CD8-positive, alpha-beta memory T cell (primary cell): ENCODE results near the gene PPP2R2B. TPM values are rescaled to one million over a fixed set of nuclear protein-coding genes. Genes with fewer than 3 reads are reported as not detected.

Experiments used
- CTCF ChIA-PET: fragments of 350-600 bp; sonication (Branson Sonifier 250); formaldehyde crosslinking; loops from one replicate; lab custom pipeline; 2021; ENCODE audit warnings: antibody characterized with exemption; lab: Charles Lee
- POLR2A ChIA-PET: fragments of 350-600 bp; sonication (Branson Sonifier 250); formaldehyde crosslinking; loops from one replicate; lab custom pipeline; 2021; ENCODE audit warnings: antibody characterized with exemption; lab: Charles Lee
- DNase-seq, 5 donors: peaks; one replicate each; pipeline versions ENCODE4 v3.0.0 to v3.0.0-alpha.2; 2020 to 2022; ENCODE audit warnings: mixed read lengths in 1 of 5
- H3K27ac ChIP-seq: one replicate; pipeline ENCODE4 v1.7.0; 2013; ENCODE audit warnings: low read depth, mild to moderate bottlenecking, low read length, moderate library complexity
- H3K27me3 ChIP-seq: 2 replicates; pipeline ENCODE4 v1.7.0; 2013; ENCODE audit warnings: low read length, mild to moderate bottlenecking; ENCODE audit not compliant: insufficient read depth, poor library complexity, severe bottlenecking
- H3K36me3 ChIP-seq: 2 replicates; pipeline ENCODE4 v1.7.0; 2013; ENCODE audit warnings: mild to moderate bottlenecking, low read length, moderate library complexity; ENCODE audit not compliant: insufficient read depth
- H3K4me1 ChIP-seq: 2 replicates; pipeline ENCODE4 v1.7.0; 2013; ENCODE audit warnings: mild to moderate bottlenecking, low read length, moderate library complexity; ENCODE audit not compliant: insufficient read depth
- H3K4me3 ChIP-seq: 2 replicates; pipeline ENCODE4 v1.7.0; 2013; ENCODE audit warnings: mild to moderate bottlenecking, low read length
- H3K9me3 ChIP-seq: 2 replicates; pipeline ENCODE4 v1.7.0; 2013; ENCODE audit warnings: mild to moderate bottlenecking, low read length
- H3K27ac Mint-ChIP-seq, 8 donors: one replicate each; pipeline ENCODE4 v1.8.0; 2020 to 2021; ENCODE audit warnings: mixed read lengths in 8 of 8, mild to moderate bottlenecking in 6 of 8, inconsistent platforms in 3 of 8, moderate library complexity in 3 of 8
- H3K27me3 Mint-ChIP-seq, 2 donors: one replicate each; pipeline ENCODE4 v1.8.0; 2020 to 2021; ENCODE audit warnings: mixed read lengths in 2 of 2, mild to moderate bottlenecking in 1 of 2, moderate library complexity in 1 of 2
- H3K36me3 Mint-ChIP-seq, 3 donors: one replicate each; pipeline ENCODE4 v1.8.0; 2020 to 2021; ENCODE audit warnings: mixed read lengths in 3 of 3, inconsistent platforms in 1 of 3, mild to moderate bottlenecking in 1 of 3
- H3K4me1 Mint-ChIP-seq, 3 donors: one replicate each; pipeline ENCODE4 v1.8.0; 2020 to 2021; ENCODE audit warnings: mixed read lengths in 3 of 3, inconsistent platforms in 1 of 3, mild to moderate bottlenecking in 1 of 3
- H3K4me3 Mint-ChIP-seq, 7 donors: one replicate each; pipeline ENCODE4 v1.8.0; 2020 to 2021; ENCODE audit warnings: mixed read lengths in 7 of 7, mild to moderate bottlenecking in 6 of 7, moderate library complexity in 4 of 7, inconsistent platforms in 2 of 7
- H3K9me3 Mint-ChIP-seq, 5 donors: one replicate each; pipeline ENCODE4 v1.8.0; 2020 to 2022; ENCODE audit warnings: mixed read lengths in 5 of 5, mild to moderate bottlenecking in 3 of 5, moderate library complexity in 2 of 5, inconsistent platforms in 1 of 5
- polyA plus RNA-seq: library from polyadenylated mRNA; unstranded; fragments of 300-500 nt; fragmentation: Illumina TruSeq; gene quantifications from one replicate; pipeline ENCODE4 v1.2.3, GENCODE V29; 2021
- total RNA-seq, 2 experiments: library from RNA; stranded (reverse); gene quantifications; one replicate each; pipeline ENCODE4 v1.2.3, GENCODE V29; 2021

PPP2R2B gene
- total and polyA plus RNA-seq, 3 experiments from 2014 or later, result 2.3 to 29.7 (median 4.2) TPM

- Histone ChIP-seq H3K27me3 (no peaks in the 10 kb centered on the region), H3K27ac (no peak overlapping the region), H3K9me3 (no peaks in the 10 kb centered on the region), H3K4me3 (no peak overlapping the region), H3K4me1 (no peaks in the 10 kb centered on the region), H3K36me3 (no peaks in the 10 kb centered on the region)
- Mint-ChIP-seq H3K4me1 (peaks cover 4 to 12% (median 9%) of the 10 kb centered on the region in 3 donors), H3K9me3 (no peaks in the 10 kb centered on the region), H3K4me3 (no peak overlapping the region), H3K27ac (no peak overlapping the region), H3K27me3 (peaks cover 0 to 3% of the 10 kb centered on the region in 2 donors), H3K36me3 (peaks cover 0 to 7% (median 0%) of the 10 kb centered on the region in 3 donors)
- CTCF ChIA-PET, result interaction anchor here (1.2 kb wide), 1 partner anchor 57 kb away, joined by 3 read pairs; no protein-coding TSS in a partner anchor
- no peak for DNase-seq
- POLR2A ChIA-PET, result no interaction called here
Observed at GRCh38 chr5:146909255-146910068, 30.9 kb upstream of the PPP2R2B start.

- Mint-ChIP-seq H3K4me1 (peaks cover 0 to 3% (median 0%) of the 10 kb centered on the region in 3 donors), H3K27ac (no peak overlapping the region), H3K9me3 (no peaks in the 10 kb centered on the region), H3K27me3 (peaks cover 0 to 3% of the 10 kb centered on the region in 2 donors), H3K4me3 (no peak overlapping the region), H3K36me3 (peaks cover 0 to 7% (median 0%) of the 10 kb centered on the region in 3 donors)
- no peak for DNase-seq
- no peaks in the 10 kb centered on the region for H3K27me3 ChIP-seq
- no peak overlapping the region for H3K27ac ChIP-seq
- H3K9me3 ChIP-seq, result no peaks in the 10 kb centered on the region
- ChIA-PET POLR2A (no interaction called here), CTCF (no interaction called here)
- H3K36me3 ChIP-seq, result no peaks in the 10 kb centered on the region
- H3K4me3 ChIP-seq, result no peak overlapping the region
- no peaks in the 10 kb centered on the region for H3K4me1 ChIP-seq
Observed at GRCh38 chr5:146906803-146907202, 28.2 kb upstream of the PPP2R2B start.

GRCh38 chr5:146904890-146905289 is 26.3 kb upstream of the PPP2R2B start:
- Mint-ChIP-seq H3K9me3 (no peaks in the 10 kb centered on the region), H3K4me1 (no peaks in the 10 kb centered on the region), H3K4me3 (no peak overlapping the region), H3K27ac (no peak overlapping the region), H3K36me3 (peaks cover 0 to 7% (median 0%) of the 10 kb centered on the region in 3 donors), H3K27me3 (peaks cover 0 to 3% of the 10 kb centered on the region in 2 donors)
- Histone ChIP-seq H3K36me3 (no peaks in the 10 kb centered on the region), H3K27me3 (no peaks in the 10 kb centered on the region), H3K27ac (no peak overlapping the region), H3K4me3 (no peak overlapping the region), H3K4me1 (no peaks in the 10 kb centered on the region), H3K9me3 (no peaks in the 10 kb centered on the region)
- CTCF ChIA-PET, result no interaction called here
- POLR2A ChIA-PET, result no interaction called here
- no peak for DNase-seq

- H3K36me3 ChIP-seq, result no peaks in the 10 kb centered on the region
- H3K4me3 ChIP-seq, result no peak overlapping the region
- no peak overlapping the region for H3K27ac ChIP-seq
- H3K9me3 ChIP-seq, result no peaks in the 10 kb centered on the region
- no peaks in the 10 kb centered on the region for H3K27me3 ChIP-seq
- Mint-ChIP-seq H3K27me3 (peaks cover 0 to 3% of the 10 kb centered on the region in 2 donors), H3K36me3 (peaks cover 0 to 7% (median 0%) of the 10 kb centered on the region in 3 donors), H3K4me1 (no peaks in the 10 kb centered on the region), H3K27ac (no peak overlapping the region), H3K9me3 (no peaks in the 10 kb centered on the region), H3K4me3 (no peak overlapping the region)
- H3K4me1 ChIP-seq, result no peaks in the 10 kb centered on the region
- ChIA-PET POLR2A (no interaction called here), CTCF (no interaction called here)
- DNase-seq, result no peak
Observed at GRCh38 chr5:146903789-146904188, 25.2 kb upstream of the PPP2R2B start.

GRCh38 chr5:146902471-146902870 is 23.9 kb upstream of the PPP2R2B start:
- peaks cover 0 to 3% (median 0%) of the 10 kb centered on the region in 3 donors for H3K36me3 Mint-ChIP-seq
- no peak overlapping the region for H3K27ac Mint-ChIP-seq
- H3K4me1 Mint-ChIP-seq, result no peaks in the 10 kb centered on the region
- Histone ChIP-seq H3K27ac (no peak overlapping the region), H3K36me3 (no peaks in the 10 kb centered on the region), H3K27me3 (no peaks in the 10 kb centered on the region), H3K4me1 (no peaks in the 10 kb centered on the region), H3K9me3 (no peaks in the 10 kb centered on the region), H3K4me3 (no peak overlapping the region)
- ChIA-PET POLR2A (no interaction called here), CTCF (no interaction called here)
- no peak overlapping the region for H3K4me3 Mint-ChIP-seq
- H3K9me3 Mint-ChIP-seq, result no peaks in the 10 kb centered on the region
- H3K27me3 Mint-ChIP-seq, result peaks cover 0 to under 1% of the 10 kb centered on the region in 2 donors
- DNase-seq, result no peak

- Histone ChIP-seq H3K4me1 (peaks cover 6% of the 10 kb centered on the region), H3K36me3 (no peaks in the 10 kb centered on the region), H3K9me3 (no peaks in the 10 kb centered on the region), H3K27ac (no peak overlapping the region), H3K27me3 (no peaks in the 10 kb centered on the region), H3K4me3 (no peak overlapping the region)
- H3K4me3 Mint-ChIP-seq, result no peak overlapping the region
- no peak for DNase-seq
- CTCF ChIA-PET, result no interaction called here
- no peak overlapping the region for H3K27ac Mint-ChIP-seq
- no peaks in the 10 kb centered on the region for H3K9me3 Mint-ChIP-seq
- POLR2A ChIA-PET, result no interaction called here
- H3K4me1 Mint-ChIP-seq, result peaks cover 19 to 25% (median 23%) of the 10 kb centered on the region in 3 donors
- H3K36me3 Mint-ChIP-seq, result peaks cover 0 to 7% (median 0%) of the 10 kb centered on the region in 3 donors
- H3K27me3 Mint-ChIP-seq, result no peaks in the 10 kb centered on the region
Observed at GRCh38 chr5:146897061-146897460, 18.5 kb upstream of the PPP2R2B start.

- Mint-ChIP-seq H3K4me3 (peak overlapping the region in 6 of 7 donors; percentile 1 to 79 (median 38)), H3K27me3 (no peaks in the 10 kb centered on the region), H3K9me3 (no peaks in the 10 kb centered on the region), H3K36me3 (peaks cover 0 to 7% (median 0%) of the 10 kb centered on the region in 3 donors), H3K27ac (peak overlapping the region in 5 of 8 donors; percentile 0 to 50 (median 13)), H3K4me1 (peaks cover 34 to 41% (median 39%) of the 10 kb centered on the region in 3 donors)
- no peaks in the 10 kb centered on the region for H3K9me3 ChIP-seq
- POLR2A ChIA-PET, result interaction anchor here (0.7 kb wide), 1 partner anchor 17 kb away, joined by 3 read pairs; no protein-coding TSS in a partner anchor
- CTCF ChIA-PET, result interaction anchor here (0.9 kb wide), 1 partner anchor 13 kb away, joined by 3 read pairs; no protein-coding TSS in a partner anchor
- no peak overlapping the region for H3K27ac ChIP-seq
- no peaks in the 10 kb centered on the region for H3K27me3 ChIP-seq
- no peaks in the 10 kb centered on the region for H3K36me3 ChIP-seq
- H3K4me1 ChIP-seq, result peaks cover 6% of the 10 kb centered on the region
- H3K4me3 ChIP-seq, result no peak overlapping the region
- no peak for DNase-seq
Observed at GRCh38 chr5:146894753-146895521, 16.4 kb upstream of the PPP2R2B start.
